A549 treated with Mapracorat at 1 μM for 4 hours (cell line): Measurements from ENCODE around the gene CCNF. TPM values are rescaled to one million over a fixed set of nuclear protein-coding genes. Genes with fewer than 3 reads are reported as not detected.

Source experiments
- total RNA-seq: library from RNA; stranded (reverse); fragments of 200-300 nt; extraction: Qiagen RNA extraction; gene quantifications from 5 replicates; pipeline ENCODE4 v1.2.3, GENCODE V29; 2022

The CCNF gene, protein sequence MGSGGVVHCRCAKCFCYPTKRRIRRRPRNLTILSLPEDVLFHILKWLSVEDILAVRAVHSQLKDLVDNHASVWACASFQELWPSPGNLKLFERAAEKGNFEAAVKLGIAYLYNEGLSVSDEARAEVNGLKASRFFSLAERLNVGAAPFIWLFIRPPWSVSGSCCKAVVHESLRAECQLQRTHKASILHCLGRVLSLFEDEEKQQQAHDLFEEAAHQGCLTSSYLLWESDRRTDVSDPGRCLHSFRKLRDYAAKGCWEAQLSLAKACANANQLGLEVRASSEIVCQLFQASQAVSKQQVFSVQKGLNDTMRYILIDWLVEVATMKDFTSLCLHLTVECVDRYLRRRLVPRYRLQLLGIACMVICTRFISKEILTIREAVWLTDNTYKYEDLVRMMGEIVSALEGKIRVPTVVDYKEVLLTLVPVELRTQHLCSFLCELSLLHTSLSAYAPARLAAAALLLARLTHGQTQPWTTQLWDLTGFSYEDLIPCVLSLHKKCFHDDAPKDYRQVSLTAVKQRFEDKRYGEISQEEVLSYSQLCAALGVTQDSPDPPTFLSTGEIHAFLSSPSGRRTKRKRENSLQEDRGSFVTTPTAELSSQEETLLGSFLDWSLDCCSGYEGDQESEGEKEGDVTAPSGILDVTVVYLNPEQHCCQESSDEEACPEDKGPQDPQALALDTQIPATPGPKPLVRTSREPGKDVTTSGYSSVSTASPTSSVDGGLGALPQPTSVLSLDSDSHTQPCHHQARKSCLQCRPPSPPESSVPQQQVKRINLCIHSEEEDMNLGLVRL
- 19.4 to 24.5 TPM (median 22.6 TPM) in 5 replicates for total RNA-seq

DNA sequence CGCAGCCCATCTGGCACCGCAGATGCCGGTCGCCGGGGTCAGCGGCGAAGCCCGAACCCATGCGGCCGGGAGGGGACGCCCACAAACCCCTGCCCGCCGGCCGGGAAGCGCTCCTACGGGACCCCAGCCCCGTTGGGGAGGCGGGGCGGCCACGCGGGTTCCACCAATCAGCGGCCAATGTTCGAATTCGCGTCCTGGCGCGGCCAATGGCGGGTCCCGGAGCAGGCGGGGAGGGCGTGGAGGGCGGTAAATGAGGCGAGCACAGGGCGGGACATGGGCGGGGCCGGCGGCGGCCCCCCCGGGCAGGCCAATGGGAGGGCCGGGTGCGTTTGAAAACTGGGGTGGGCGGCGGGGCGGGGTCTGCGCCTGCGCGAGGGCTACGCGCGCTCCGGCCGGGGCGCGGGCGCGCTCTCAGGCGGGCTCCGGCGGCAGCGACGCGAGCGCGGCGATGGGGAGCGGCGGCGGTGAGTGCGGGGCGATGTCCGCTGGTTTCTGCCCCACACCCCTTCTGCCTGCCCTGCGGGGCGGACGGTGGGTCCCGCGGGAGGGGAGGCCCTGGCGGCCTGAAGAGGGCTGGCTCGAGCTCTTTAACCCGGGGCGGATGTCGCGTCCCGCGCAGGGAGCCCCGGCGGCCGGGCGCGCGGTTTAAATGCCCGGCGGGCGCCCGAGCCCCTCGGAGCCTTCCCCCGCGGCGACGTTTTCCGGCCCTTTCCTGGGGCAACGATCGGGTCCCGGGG, at the start of gene CCNF:
Gene CCNF, plus strand, starts transcription at position 414 of the 737 bp plus-strand sequence. Its CDS starts 35 bp downstream, at position 449.

GRCh38 chr16:2459647-2460390, 30.6 kb downstream of the CCNF start, which contains the start of gene TEDC2:
TEDC2 (plus strand) TSS chr16:2460109; CDS start chr16:2460145, 36 bp downstream.

DNA sequence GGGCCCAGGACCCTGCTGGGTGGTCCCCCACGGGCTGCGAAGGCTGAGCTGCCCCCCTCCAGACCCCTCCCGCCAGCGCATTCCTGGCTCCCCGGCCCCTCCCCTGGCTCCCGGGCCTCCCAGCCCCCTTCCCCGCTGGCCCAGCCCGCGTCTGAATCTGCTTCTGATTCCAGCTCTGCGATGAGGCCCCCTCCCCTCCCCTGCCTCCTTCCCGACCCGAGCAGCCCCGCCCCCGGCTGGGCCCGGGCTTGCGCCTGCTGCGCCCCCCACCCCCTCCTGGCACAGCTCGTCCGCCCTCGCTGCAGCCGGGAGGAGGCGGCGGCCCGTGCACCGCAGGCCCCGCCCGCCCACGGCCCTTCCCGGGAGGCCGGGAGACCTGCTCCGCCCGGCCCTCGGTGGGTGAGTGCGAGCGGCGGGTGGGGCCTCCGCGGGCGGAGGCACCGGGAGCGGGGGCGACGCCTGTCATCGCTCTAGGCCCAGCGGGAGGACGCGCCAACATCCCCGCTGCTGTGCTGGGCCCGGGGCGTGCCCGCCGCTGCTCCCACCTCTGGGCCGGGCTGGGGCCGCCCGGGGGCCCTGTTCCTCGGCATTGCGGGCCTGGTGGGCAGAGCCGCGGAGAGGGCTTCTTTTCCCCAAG, 41.9 kb downstream of the CCNF start, which contains the start of gene NTN3:
Gene NTN3, plus strand, starts transcription at position 282 of the 637 bp plus-strand sequence. CDS start 405 bp downstream, outside the sequence.

GRCh38 chr16:2474877-2475412, 45.7 kb downstream of the CCNF start, which contains the start of gene TBC1D24:
TBC1D24 (plus strand) TSS chr16:2475127; CDS start chr16:2496149, 21,022 bp downstream.

Other genes with a start within 250 kb of the CCNF start
- gene CASKIN1, start 232.8 kb upstream of the CCNF start, total RNA-seq, result 0.33 to 1.1 TPM (median 0.49 TPM) in 5 replicates
- gene MLST8, start 224.0 kb upstream of the CCNF start, total RNA-seq, result 39.5 to 58.7 TPM (median 48.6 TPM) in 5 replicates
- 2.6 to 6.1 TPM (median 5.7 TPM) in 5 replicates for gene BRICD5, start 218.6 kb upstream of the CCNF start, total RNA-seq
- 16.2 to 35.5 TPM (median 34.1 TPM) in 5 replicates for gene PGP, start 214.6 kb upstream of the CCNF start, total RNA-seq
- 18.6 to 29.6 TPM (median 27.2 TPM) in 5 replicates for gene E4F1, start 205.9 kb upstream of the CCNF start, total RNA-seq
- 0.77 to 2.0 TPM (median 1.3 TPM) in 5 replicates for gene DNASE1L2, start 193.0 kb upstream of the CCNF start, total RNA-seq
- 44.3 to 102 TPM (median 91.5 TPM) in 5 replicates for gene ECI1, start 177.9 kb upstream of the CCNF start, total RNA-seq
- gene RNPS1, start 161.3 kb upstream of the CCNF start, total RNA-seq, result 243 to 289 TPM (median 255 TPM) in 5 replicates
- 14.5 to 21.9 TPM (median 20.1 TPM) in 5 replicates for gene ABCA3, start 88.7 kb upstream of the CCNF start, total RNA-seq
- 15.1 to 24.1 TPM (median 18.4 TPM) in 5 replicates for gene TEDC2, start 30.7 kb downstream of the CCNF start, total RNA-seq
- gene NTN3, start 41.9 kb downstream of the CCNF start, total RNA-seq, result 0.13 TPM in 1 of 5 replicates, not detected in the others
- 4.8 to 8.2 TPM (median 7.5 TPM) in 5 replicates for gene TBC1D24, start 45.7 kb downstream of the CCNF start, total RNA-seq
- 141 to 296 TPM (median 231 TPM) in 5 replicates for gene ATP6V0C, start 84.5 kb downstream of the CCNF start, total RNA-seq
- 14.0 to 31.4 TPM (median 25.0 TPM) in 5 replicates for gene AMDHD2, start 90.9 kb downstream of the CCNF start, total RNA-seq
- gene CEMP1, start 102.0 kb downstream of the CCNF start, total RNA-seq, result not detected in 5 replicates
- 19.3 to 24.0 TPM (median 22.2 TPM) in 5 replicates for gene PDPK1, start 108.6 kb downstream of the CCNF start, total RNA-seq